HG02623 (cell line): ENCODE results near the gene ERH.
"Not testable (repeated sequence)": the region's sequence is repeated elsewhere in the genome, so short reads cannot be mapped to it uniquely, and the experiment has no call there.

Experiments used
- ATAC-seq: cut with Tn5 transposase; IDR thresholded peaks from one replicate; pipeline ENCODE4 v1.9.1; 2021; ENCODE audit warnings: moderate library complexity; ENCODE audit not compliant: unreplicated experiment

The ERH gene

DNA sequence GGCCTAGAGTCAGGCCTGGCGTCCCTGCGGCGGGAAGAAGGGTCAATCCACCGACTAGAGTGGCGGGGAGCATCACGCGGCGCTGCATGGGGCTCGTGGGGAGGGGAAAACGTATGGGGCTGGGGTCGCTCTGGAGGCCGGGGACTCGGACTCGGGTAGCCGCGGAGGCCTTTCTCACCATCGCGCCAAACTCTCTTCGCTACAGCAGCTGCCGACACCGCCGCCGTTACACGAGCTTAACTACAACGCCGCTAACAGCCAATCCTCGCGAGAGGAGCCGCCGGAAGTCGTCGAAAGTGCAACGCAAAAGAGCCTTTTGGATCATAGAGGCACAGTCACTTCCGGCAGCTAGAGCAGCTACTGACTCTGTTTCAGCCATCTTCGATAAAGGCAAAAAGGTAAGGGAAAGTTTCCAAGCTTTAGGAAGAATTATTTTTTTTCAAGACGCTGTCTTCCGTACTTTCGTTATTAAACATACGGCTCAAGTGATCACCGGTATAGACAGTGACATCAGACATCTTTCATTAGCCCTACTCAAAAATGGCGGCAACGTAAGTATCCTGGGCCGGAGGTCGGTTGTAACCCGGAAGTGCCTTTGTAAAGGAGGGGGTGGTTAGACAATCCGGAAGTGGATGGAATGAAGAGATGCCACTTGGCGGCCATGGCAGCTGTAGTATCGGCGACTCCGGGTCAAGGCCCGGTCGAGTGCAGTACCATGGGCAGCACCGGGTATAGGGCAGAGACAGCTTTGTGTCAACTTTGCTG lies at the start of gene ERH, which contains the start of gene SLC39A9:
ERH (minus strand) TSS at position 247 of the 765 bp plus-strand sequence; CDS start at position 181, 66 bp downstream.
SLC39A9 (plus strand) TSS at position 640 of the 765 bp plus-strand sequence. CDS start 678 bp downstream, outside the sequence.
- peak; percentile 89 for ATAC-seq

DNA sequence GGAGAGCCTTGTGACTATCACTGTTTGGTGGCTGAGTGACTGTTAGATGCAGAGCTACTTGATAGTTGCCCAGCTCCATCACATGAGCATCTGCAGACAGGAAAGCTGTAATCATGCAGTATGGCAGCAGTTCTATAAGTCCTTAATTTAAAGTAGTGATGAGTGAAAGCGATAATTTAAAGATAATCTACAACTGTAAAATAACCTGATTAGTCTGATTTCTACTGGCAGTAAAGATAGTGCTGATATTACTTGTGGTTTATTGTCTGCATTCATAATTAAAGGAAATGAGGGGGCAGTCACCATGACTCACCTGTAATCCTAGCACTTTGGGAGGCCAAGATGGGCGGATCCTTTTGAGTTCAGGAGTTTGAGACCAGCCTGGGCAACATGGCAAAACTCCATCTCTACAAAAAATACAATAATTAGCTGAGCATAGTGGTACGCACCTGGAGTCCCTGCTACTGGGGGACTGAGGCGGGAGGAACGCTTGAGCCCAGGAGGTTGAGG lies 45.3 kb upstream of the ERH start:
- ATAC-seq = no peak

- peak; percentile 78 for ATAC-seq
Measured at GRCh38 chr14:69441948-69442347, 43.8 kb upstream of the ERH start.

DNA sequence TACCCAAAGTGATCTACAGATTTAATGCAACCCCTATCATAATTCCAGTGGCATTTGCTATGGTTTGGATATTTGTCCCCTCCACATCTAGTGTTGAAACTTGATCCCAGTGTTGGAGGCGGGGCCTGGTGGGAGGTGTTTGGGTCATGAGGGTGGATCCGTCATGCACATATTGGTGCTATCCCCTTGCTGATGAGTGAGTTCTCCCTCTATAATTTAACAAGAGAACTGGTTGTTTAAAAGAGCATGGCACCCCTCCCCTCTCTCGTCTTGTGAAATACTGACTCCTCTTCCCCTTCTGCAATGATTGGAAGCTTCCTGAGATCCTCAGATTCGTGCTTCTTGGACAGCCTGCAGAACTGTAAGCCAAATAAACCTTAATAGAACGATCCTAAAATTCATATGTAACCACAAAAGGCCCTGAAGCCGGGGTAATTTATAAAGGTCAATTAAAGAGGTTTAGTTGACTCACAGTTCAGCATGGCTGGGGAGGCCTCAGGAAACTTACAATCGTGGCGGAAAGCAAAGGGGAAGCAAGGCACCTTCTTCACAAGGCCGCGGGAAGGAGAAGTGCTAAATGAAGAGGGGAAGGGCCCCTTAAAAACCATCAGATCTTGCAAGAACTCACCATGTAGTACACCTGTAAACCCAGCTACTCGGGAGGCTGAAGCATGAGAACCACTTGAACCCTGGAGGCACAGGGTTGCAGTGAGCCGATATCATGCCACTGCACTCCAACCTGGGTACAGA lies 41.6 kb upstream of the ERH start:
- no peak for ATAC-seq

DNA sequence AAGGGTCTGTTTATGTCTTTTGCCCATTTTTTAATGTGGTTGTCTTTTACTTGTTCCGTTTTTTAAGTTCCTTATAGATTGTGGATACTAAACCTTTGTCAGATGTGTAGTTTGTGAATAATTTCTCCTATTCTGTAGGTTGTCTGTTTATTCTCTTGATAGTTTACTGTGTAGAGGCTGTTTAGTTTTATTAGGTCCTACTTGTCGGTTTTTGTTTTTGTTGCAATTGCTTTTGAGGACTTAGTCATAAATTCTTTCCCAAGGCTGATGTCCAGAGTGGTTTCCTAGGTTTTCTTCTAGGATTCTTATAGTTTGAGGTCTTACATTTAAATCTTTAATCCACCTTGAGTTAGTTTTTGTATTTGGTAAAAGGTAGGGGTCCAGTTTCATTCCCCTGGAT lies 34.3 kb upstream of the ERH start:
- ATAC-seq = no peak

GRCh38 chr14:69430306-69430939 lies 32.3 kb upstream of the ERH start:
- no peak for ATAC-seq

GRCh38 chr14:69429643-69430042 lies 31.5 kb upstream of the ERH start:
- ATAC-seq = no peak

DNA sequence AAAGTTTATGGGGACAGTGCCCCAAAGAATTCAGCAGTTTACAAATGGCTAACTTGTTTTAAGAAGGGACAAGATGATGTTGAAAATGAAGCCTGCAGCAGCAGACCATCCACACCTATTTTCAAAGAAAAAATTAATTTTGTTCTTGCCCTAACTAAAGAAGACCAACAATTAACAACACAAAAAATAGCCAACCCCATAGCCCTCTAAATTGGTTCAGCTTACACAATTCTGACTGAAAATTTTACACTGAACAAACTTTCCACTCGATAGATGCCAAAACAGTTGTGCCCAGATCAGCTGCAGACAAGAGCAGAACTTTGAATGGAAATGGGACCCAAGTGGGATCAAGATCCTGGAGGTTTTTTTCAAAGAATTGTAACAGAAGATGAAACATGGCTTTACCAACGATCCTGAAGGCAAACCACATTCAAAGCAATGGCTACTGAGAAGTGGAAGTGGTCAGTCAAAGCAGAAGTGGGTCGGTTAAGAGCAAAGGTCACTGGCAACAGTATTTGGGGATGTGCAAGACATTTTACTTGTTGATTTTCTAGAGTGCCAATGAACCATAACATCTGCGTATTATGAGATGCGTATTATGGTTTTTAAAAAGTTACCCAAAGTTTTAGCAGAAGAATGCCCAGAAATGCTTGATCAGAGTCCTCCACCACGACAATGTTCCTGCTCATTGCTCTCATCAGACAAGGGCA lies 30.3 kb upstream of the ERH start:
- ATAC-seq = no peak

DNA sequence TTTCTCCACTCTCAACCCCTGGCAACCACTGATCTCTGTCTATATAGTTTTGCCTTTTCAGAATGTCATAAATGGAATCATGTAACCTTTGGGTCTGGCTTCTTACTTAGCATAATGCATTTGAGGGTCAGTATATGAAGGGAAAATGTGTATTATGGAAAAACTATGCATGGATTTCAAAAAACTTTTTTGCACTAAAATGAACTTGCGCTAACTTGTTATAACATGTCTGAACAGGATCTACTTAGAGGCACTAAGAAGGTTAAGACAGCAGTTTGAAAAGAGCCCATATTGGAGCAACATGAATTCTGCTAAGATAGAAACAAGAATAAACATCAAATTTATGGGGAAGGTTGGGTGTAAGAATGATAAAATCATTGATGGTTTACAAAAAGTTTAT lies 29.5 kb upstream of the ERH start:
- ATAC-seq = no peak

- no peak for ATAC-seq
Measured at GRCh38 chr14:69424149-69424923, 26.2 kb upstream of the ERH start.

- no peak for ATAC-seq
Measured at GRCh38 chr14:69423279-69423678, 25.2 kb upstream of the ERH start.

- not testable (repeated sequence) for ATAC-seq
Measured at GRCh38 chr14:69416087-69416486, 18.0 kb upstream of the ERH start.

DNA sequence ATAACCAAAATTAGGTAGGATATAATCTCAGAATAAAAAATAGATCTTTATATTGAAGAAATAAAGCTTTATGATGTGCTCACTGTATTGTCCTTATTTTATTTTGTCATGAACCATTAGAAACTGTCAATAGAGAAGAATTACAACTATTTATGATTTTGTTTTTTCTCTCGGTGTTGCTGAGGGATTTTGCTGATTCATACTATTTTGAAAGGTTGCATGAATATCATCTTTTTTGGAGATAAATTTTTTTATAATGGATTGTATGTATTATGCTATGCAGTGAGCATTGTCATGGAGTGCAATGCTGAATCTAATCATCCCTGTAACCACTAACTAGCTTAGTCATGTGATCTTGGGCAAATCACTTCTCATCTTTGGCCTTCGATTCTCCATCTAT lies 15.4 kb upstream of the ERH start:
- no peak for ATAC-seq

- no peak for ATAC-seq
Measured at GRCh38 chr14:69408331-69408960, 10.3 kb upstream of the ERH start.

DNA sequence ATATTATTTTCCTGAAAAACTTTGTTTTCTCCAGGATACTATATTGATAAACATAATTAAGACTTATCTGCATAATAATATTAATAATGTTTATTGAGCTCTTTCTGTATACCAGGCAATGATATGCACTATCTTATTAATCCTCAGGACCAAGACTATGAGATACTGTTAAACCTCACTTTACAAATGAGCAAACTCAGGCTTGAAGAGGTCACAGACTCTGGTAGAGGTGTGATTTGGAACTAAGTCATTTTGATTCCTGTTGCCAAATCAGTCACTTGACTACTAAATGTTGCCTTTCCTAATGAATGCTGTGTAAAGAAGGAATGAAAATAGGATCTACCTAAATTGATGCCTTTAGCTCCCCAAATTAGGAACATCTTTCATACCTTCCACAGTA lies 7.7 kb upstream of the ERH start:
- ATAC-seq = no peak

GRCh38 chr14:69404883-69405282 lies 6.8 kb upstream of the ERH start:
- ATAC-seq = no peak

DNA sequence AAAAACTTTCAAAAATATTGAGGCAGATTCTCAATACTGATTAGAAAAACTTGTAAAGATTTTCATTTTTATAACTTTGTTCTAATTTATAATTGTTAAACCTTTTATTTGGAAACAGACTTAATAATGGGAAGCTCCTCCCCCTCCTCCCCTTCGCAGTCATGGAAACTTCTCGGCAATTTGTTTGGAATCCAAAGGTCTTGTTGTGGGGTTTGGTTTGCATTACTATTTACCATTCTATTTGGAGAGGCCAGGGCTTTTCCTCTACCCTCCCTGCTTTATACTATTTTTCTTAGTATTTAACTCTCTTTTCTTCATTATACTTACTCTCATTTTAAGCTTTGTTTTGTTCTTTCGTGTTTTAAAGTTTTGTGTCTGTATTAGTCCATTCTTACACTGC lies 6.4 kb upstream of the ERH start:
- no peak for ATAC-seq

DNA sequence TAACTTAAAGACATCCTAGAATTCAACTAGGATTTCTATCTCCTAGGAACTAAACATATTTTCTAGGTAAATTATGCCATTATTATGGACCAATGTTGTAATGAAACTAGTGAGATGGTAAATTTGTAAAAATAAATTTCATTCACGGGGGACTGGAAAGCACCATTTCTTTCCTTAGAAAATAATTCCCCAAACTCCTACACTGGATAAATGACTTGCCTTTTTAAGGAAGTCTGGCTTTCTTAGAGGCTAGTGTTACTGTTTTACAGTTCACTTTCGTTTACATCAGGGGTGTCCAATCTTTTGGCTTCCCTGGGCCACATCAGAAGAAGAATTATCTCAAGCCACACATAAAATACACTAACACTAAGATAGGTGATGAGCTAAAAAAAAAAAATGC lies 3.7 kb upstream of the ERH start:
- ATAC-seq = no peak

DNA sequence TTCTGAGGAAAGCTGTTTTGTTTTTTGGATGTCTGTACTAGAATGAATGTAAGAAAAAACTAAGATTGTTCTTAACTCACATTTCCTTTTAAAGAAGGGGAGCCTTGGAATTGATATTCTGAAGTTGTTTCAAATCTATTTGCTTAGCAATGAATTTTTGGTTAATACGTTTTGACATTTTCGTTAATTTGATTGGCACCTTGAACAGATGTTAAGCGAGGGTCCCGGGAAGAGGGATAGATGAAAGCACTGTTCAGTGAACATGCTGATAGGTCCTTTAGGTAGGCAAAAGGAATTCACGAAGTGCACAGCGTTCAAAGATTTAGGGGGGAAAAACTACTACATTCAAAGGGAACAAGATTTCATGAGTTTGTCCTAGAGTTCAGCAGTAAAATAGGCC lies 2.1 kb upstream of the ERH start:
- no peak for ATAC-seq

GRCh38 chr14:69399750-69400149 lies 1.7 kb upstream of the ERH start:
- no peak for ATAC-seq
